ENCODE data around the gene CSN3. TPM values are rescaled to one million over a fixed set of nuclear protein-coding genes. Genes with fewer than 3 reads are reported as not detected.
"Not testable (repeated sequence)": the region's sequence is repeated elsewhere in the genome, so short reads cannot be mapped to it uniquely, and the experiment has no call there.

Gene CSN3
- not detected in 2 replicates for total RNA-seq (2014; rRNA removed; shearing (Covaris generic))
- 0.15 TPM in 1 of 2 replicates, not detected in the other for polyA plus RNA-seq (2015; cell fraction: cytosol; rRNA removed)
- not detected in 2 replicates for polyA plus RNA-seq (2015; cell fraction: nucleus; rRNA removed)

- in situ Hi-C loops (cut with HindIII; ENCODE audit: low pct_unique_long_range_greater_than_20kb, low sequenced_read_pairs); DNase-seq (ENCODE audit: low read depth, low spot score): not testable (repeated sequence)
Observed at GRCh38 chr4:70242297-70242696, at the start of gene CSN3. TSS of gene CSN3 (plus strand) at chr4:70242597. CDS start at chr4:70244820, 2,223 bp downstream.

GRCh38 chr4:70192895-70193294, 49.5 kb upstream of the CSN3 start:
- in situ Hi-C loops (cut with HindIII; ENCODE audit: low pct_unique_long_range_greater_than_20kb, low sequenced_read_pairs): no loop called here
- DNase-seq (ENCODE audit: low read depth, low spot score): peak; percentile 42

- in situ Hi-C loops (cut with HindIII; ENCODE audit: low pct_unique_long_range_greater_than_20kb, low sequenced_read_pairs): no loop called here
- no peak for DNase-seq (ENCODE audit: low read depth, low spot score)
Observed at GRCh38 chr4:70195425-70195824, 47.0 kb upstream of the CSN3 start, which contains the start of gene ODAM. TSS of gene ODAM (plus strand) at chr4:70195725. CDS start at chr4:70196544, 819 bp downstream.

- in situ Hi-C loops (cut with HindIII; ENCODE audit: low pct_unique_long_range_greater_than_20kb, low sequenced_read_pairs): no loop called here
- DNase-seq (ENCODE audit: low read depth, low spot score): no peak
Observed at GRCh38 chr4:70196857-70197256, 45.5 kb upstream of the CSN3 start.

- no peak for DNase-seq (ENCODE audit: low read depth, low spot score)
- in situ Hi-C loops (cut with HindIII; ENCODE audit: low pct_unique_long_range_greater_than_20kb, low sequenced_read_pairs): no loop called here
Observed at GRCh38 chr4:70197842-70198241, 44.6 kb upstream of the CSN3 start.

- no peak for DNase-seq (ENCODE audit: low read depth, low spot score)
- in situ Hi-C loops (cut with HindIII; ENCODE audit: low pct_unique_long_range_greater_than_20kb, low sequenced_read_pairs): no loop called here
Observed at GRCh38 chr4:70203601-70204000, 38.8 kb upstream of the CSN3 start.

GRCh38 chr4:70212752-70213151, 29.6 kb upstream of the CSN3 start:
- in situ Hi-C loops (cut with HindIII; ENCODE audit: low pct_unique_long_range_greater_than_20kb, low sequenced_read_pairs); DNase-seq (ENCODE audit: low read depth, low spot score): not testable (repeated sequence)

- DNase-seq (ENCODE audit: low read depth, low spot score); in situ Hi-C loops (cut with HindIII; ENCODE audit: low pct_unique_long_range_greater_than_20kb, low sequenced_read_pairs): not testable (repeated sequence)
Observed at GRCh38 chr4:70216109-70216508, 26.3 kb upstream of the CSN3 start.

GRCh38 chr4:70216550-70216949, 25.8 kb upstream of the CSN3 start:
- in situ Hi-C loops (cut with HindIII; ENCODE audit: low pct_unique_long_range_greater_than_20kb, low sequenced_read_pairs): not testable (repeated sequence)

GRCh38 chr4:70221389-70221788, 21.0 kb upstream of the CSN3 start:
- in situ Hi-C loops (cut with HindIII; ENCODE audit: low pct_unique_long_range_greater_than_20kb, low sequenced_read_pairs); DNase-seq (ENCODE audit: low read depth, low spot score): not testable (repeated sequence)

More at GRCh38 chr4:70216550-70216949, 25.8 kb upstream of the CSN3 start:
- not testable (repeated sequence) for DNase-seq (ENCODE audit: low read depth, low spot score)

- DNase-seq (ENCODE audit: low read depth, low spot score); in situ Hi-C loops (cut with HindIII; ENCODE audit: low pct_unique_long_range_greater_than_20kb, low sequenced_read_pairs): not testable (repeated sequence)
Observed at GRCh38 chr4:70221818-70222217, 20.6 kb upstream of the CSN3 start.

GRCh38 chr4:70225824-70226223, 16.6 kb upstream of the CSN3 start, which contains the start of gene FDCSP:
TSS of gene FDCSP (plus strand) at chr4:70226124. CDS start at chr4:70231195, 5,071 bp downstream.
- in situ Hi-C loops (cut with HindIII; ENCODE audit: low pct_unique_long_range_greater_than_20kb, low sequenced_read_pairs): no loop called here
- DNase-seq (ENCODE audit: low read depth, low spot score): no peak

GRCh38 chr4:70236125-70236524, 6.3 kb upstream of the CSN3 start:
- no peak for DNase-seq (ENCODE audit: low read depth, low spot score)
- in situ Hi-C loops (cut with HindIII; ENCODE audit: low pct_unique_long_range_greater_than_20kb, low sequenced_read_pairs): no loop called here

GRCh38 chr4:70239131-70239883, 3.1 kb upstream of the CSN3 start:
- in situ Hi-C loops (cut with HindIII; ENCODE audit: low pct_unique_long_range_greater_than_20kb, low sequenced_read_pairs): no loop called here

GRCh38 chr4:70239884-70240591, 2.4 kb upstream of the CSN3 start:
- in situ Hi-C loops (cut with HindIII; ENCODE audit: low pct_unique_long_range_greater_than_20kb, low sequenced_read_pairs): no loop called here
- DNase-seq (ENCODE audit: low read depth, low spot score): no peak

More at GRCh38 chr4:70239131-70239883, 3.1 kb upstream of the CSN3 start:
- no peak for DNase-seq (ENCODE audit: low read depth, low spot score)

GRCh38 chr4:70243091-70243490, 694 bp downstream of the CSN3 start:
- DNase-seq (ENCODE audit: low read depth, low spot score): no peak
- in situ Hi-C loops (cut with HindIII; ENCODE audit: low pct_unique_long_range_greater_than_20kb, low sequenced_read_pairs): no loop called here

- no peak for DNase-seq (ENCODE audit: low read depth, low spot score)
- in situ Hi-C loops (cut with HindIII; ENCODE audit: low pct_unique_long_range_greater_than_20kb, low sequenced_read_pairs): no loop called here
Observed at GRCh38 chr4:70251250-70251944, 9.0 kb downstream of the CSN3 start.

GRCh38 chr4:70251945-70252277, 9.5 kb downstream of the CSN3 start:
- in situ Hi-C loops (cut with HindIII; ENCODE audit: low pct_unique_long_range_greater_than_20kb, low sequenced_read_pairs): no loop called here
- no peak for DNase-seq (ENCODE audit: low read depth, low spot score)

All from SK-MEL-5 (cell line).